GM12878 (cell line): ENCODE data around the gene CTNNA1.

Experiments used
- CHD2 ChIP-seq: IDR thresholded peaks from 2 replicates; pipeline ENCODE4 v1.6.1; 2011; ENCODE audit warnings: low read depth, low read length, improper control_type of control experiment, borderline replicate concordance
- EZH2 ChIP-seq: IDR thresholded peaks from 2 replicates; pipeline ENCODE4 v1.6.1; 2012; ENCODE audit warnings: low read depth, mild to moderate bottlenecking, control low read depth, inconsistent platforms, low read length, borderline replicate concordance; ENCODE audit not compliant: control insufficient read depth
- ZBTB11 ChIP-seq: fragments of 450-650 bp; formaldehyde crosslinking; IDR thresholded peaks from 2 replicates; pipeline ENCODE4 v1.5.0; 2022; ENCODE audit warnings: mild to moderate bottlenecking, missing genetic modification characterization

GRCh38 chr5:138784590-138784989 lies 31.4 kb downstream of the CTNNA1 start:
- TF ChIP-seq ZBTB11, result no peak
- no peak for TF ChIP-seq CHD2
- TF ChIP-seq EZH2, result no peak
